Esophagus mucosa (tissue), 1 donor: Measurements from ENCODE around the gene KLF15. TPM values are rescaled to one million over a fixed set of nuclear protein-coding genes. Genes with fewer than 3 reads are reported as not detected.

Experiments
- ATAC-seq: fragments of 200-7000 bp; cut with Tn5 transposase; one replicate; pipeline ENCODE4 v1.9.1; 2020
- total RNA-seq: library from RNA; stranded (reverse); gene quantifications from one replicate; pipeline ENCODE4 v1.2.4, GENCODE V29; 2023
- donor health status: DM: yes; HTN: yes; CAD: no.

KLF15 gene
- total RNA-seq, 1 donor from 2014 or later: 0.60 TPM

GRCh38 chr3:126389112-126389793 is 32.0 kb upstream of the KLF15 start:
- ATAC-seq: peak; percentile 87

DNA sequence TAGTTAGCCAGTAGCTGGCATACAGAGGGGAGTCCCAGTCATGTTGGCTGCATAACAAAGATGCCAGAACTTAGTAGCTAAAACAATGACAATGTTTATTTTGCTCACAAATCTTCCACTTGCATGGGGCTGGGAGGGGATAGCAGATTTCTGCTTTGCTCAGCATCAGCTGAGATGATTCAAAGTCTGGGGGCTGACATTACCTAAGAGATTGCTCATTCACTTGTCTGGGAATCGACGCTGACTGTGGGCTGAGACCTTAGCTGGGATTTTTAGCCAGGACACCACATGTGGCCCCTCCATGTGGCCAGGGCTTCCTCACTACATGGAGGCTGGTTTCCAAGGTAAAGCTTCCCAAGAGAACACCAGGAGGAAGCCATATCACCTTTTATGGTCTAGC is 24.8 kb upstream of the KLF15 start:
- ATAC-seq: no peak

DNA sequence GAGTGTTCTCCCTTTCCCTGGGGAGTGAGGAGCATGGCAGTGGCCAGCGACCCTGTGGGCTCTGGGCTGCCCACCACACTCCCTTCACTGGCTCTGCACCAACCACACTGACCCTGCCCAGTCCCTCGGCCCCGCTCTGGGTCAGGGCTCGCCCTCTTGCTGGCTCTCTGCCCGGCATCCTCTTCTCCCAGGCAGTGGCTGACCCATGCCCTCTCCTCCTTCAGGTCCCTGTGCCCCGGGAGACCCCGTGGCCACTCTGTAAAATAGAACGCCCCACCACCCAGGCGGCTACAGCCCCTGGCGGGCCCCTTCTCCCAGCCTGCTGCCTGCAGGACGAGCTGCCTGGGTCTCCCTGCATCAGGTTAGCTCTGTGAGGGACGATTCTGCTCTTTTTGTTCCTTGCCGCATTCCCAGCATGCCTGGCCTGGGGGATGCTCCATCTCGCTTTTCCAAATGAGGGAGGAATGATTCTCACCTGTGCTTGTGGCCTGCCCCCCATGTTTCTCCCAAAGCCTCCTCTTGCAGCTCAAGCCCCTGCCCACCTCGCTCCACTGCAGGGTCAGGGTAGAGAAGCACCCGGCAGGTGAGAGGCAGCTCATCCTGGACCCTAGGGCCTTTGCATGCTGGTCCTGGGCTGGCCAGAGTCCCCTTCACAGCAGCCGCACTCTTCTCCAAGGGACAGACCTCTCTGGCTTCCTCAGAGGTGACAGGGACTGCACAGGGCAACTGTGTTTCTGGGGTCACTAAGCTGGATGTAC is 23.0 kb upstream of the KLF15 start:
- no peak for ATAC-seq

DNA sequence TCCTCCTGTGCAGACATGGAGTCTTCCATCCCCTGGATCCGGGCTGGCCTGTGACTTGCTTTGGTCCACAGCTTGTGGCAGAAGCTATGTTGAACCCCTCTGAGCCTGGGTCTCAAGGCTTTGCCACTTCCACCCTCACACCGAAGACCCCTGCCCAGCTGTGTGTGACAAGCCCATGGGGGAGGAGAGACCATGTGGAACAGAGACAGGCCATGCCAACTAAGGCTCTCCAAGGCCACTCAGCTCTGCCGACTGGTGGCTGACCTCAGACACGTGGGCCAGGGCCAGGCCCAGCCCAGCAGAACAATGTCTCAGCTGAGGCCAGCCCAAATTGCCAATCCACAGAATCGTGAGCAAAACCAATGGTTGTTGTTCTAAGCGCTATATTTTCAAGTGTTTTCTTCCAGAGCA is 21.1 kb upstream of the KLF15 start:
- no peak for ATAC-seq

GRCh38 chr3:126377211-126377610 is 20.0 kb upstream of the KLF15 start:
- ATAC-seq: no peak

DNA sequence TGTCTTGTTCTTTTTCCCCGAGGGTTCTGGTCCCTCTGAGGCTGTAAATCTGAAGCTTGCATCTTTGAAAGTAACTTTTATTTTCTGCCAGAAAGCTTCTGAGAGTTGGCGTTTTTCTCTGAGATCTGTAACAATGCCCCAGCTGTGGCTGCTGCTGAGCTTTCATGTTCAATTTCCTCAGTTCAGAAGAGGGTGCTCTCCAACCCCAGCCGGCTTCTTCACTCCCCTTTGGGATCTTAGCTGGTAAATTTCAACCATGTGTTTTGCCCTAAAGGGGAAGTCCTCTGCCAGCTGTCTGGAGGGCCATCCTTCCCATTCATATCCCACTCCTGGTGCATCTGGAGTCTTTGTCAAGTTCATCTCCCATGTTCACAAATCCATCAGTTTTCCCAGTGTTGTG is 19.2 kb upstream of the KLF15 start:
- ATAC-seq: no peak

DNA sequence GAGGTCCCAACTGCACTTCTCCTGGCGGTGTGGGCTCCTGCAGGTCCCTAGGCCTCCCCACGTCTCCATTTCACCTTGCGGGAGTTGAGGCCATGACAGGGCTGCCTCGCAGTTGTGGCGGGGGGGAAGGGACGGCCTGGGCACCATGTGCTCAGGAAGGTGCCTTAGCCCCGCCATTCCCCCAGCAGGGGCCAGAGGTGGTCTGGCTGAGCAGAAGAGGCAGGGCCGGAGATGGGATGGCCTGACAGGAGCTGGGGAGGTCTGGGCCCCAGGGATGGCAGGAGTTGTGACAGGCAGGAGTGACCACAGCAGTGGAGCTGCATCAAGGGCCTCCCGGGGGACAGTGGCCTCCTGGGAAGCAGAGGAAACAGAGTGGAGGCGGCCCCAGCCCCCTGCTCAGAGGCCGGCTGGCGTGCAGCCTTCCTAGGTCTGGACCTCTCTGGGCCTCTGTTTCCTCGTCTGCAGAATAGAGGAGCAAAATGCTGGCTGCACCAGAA is 18.7 kb upstream of the KLF15 start:
- ATAC-seq: no peak

GRCh38 chr3:126373682-126374601 is 16.7 kb upstream of the KLF15 start:
- no peak for ATAC-seq

GRCh38 chr3:126373146-126373613 is 16.0 kb upstream of the KLF15 start:
- ATAC-seq: no peak

GRCh38 chr3:126372413-126373145 is 15.4 kb upstream of the KLF15 start:
- peak; percentile 13 for ATAC-seq

GRCh38 chr3:126371096-126371705 is 14.0 kb upstream of the KLF15 start:
- peak; percentile 12 for ATAC-seq

GRCh38 chr3:126370606-126371005 is 13.4 kb upstream of the KLF15 start:
- no peak for ATAC-seq

GRCh38 chr3:126370055-126370454 is 12.8 kb upstream of the KLF15 start:
- no peak for ATAC-seq

GRCh38 chr3:126369490-126369889 is 12.3 kb upstream of the KLF15 start:
- ATAC-seq: no peak

- no peak for ATAC-seq
Measured at GRCh38 chr3:126367316-126367805, 10.2 kb upstream of the KLF15 start.

GRCh38 chr3:126365351-126366277 is 8.4 kb upstream of the KLF15 start:
- ATAC-seq: no peak

- ATAC-seq: no peak
Measured at GRCh38 chr3:126364731-126365301, 7.6 kb upstream of the KLF15 start.

DNA sequence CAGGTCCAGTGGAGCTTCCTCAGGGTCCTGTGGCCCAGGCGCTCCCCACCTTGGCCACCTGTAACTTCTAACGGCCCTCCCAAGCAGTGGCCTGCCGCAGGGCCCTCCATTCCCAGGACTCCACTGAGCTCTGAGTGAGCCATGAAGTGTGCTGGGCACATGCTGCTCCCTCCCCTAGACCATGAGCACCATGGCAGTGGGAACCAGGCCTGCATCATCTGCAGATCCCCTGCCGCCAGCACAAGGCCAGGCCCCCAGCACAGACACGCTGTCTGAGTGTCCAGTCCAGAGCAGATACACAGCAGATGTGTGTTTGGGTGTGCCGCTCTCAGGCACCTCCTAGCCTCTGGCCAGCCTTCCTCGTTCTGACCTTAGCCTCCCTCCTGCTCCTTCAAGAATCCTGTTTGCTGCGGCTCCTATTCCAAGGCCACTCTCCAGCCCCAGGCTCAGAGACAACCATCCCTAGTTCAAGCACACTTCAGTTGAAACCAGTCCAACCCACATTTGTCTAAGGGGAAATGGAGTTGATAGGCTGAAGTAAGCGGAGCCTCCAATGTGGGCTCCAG is 7.0 kb upstream of the KLF15 start:
- no peak for ATAC-seq

DNA sequence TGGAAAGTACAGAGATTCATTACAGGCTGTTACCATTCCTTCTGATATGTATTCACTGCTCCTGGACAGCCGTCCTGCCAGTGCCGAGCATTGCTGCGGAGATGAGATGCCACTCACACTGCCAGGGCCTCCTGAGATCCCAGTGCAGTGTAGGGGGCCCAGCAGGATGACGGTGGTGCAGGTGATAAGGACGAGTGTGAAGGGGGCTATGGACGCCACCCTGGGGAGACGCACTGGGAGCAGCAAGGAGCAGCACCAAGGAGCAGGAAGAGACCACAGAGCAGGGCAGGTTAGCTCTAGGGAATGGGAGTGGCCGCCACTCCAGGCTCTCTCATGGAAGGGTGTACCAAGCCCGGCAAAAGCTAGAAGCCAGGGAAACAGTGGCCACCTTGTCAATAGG is 4.0 kb upstream of the KLF15 start:
- no peak for ATAC-seq

DNA sequence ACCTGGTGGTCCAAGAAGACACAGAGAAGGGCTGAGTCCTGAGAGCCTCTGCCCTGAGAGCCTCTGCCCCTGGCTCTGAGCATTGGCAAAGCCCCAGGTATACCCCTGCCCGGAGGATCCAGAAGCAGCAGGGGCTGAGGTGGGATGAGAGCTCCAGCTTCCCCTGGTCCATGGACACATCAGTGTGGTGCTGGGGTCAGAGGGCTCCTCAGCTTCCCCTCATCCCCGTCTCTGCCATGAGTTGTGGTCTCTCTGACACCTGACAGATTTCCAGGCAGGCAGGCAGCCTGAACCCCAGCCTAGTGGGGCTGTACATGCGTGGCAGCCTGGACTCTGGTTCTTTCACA is 3.5 kb upstream of the KLF15 start:
- no peak for ATAC-seq
